ENCODE data around the gene GPRC5C.

Gene GPRC5C

DNA sequence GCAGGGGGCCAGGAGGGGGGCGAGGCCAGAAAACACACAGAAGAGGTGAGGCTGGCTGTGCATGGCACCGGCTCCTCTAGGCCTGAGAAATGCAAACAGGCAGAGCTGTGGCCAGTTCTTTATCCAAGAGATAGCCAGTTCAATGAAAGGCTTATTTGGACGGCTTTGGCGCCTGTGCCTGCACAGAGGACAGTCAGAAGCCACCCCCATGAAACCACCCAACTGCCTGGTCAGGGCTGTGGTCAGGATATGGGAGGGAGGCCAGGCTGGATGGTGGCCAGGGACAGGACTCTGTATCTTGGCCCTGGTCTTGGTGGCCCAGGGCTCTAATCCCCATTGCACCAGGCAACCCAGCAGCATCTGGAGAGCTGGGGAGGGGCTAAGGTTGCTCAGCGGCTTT lies 24.5 kb upstream of the GPRC5C start:
- no peak for DNase-seq

DNA sequence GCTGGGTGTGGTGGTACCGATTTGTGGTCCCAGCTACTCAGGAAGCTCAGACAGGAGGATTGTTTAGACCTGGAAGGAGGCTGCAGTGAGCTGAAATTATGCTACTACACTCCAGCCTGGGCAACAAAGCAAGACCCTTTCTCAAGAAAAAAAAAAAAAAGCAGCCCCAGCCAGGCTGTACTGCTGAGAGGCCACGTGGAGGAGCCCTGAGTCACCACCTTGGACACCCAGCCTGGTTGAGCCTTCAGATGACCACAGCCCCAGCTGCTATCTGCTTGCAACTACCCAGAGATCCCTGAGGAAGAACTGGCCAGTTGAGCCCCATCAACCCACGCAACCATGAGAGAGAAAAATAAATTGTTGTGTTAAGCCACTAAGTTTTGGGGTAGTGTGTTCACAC lies 23.6 kb upstream of the GPRC5C start:
- no peak for DNase-seq

DNA sequence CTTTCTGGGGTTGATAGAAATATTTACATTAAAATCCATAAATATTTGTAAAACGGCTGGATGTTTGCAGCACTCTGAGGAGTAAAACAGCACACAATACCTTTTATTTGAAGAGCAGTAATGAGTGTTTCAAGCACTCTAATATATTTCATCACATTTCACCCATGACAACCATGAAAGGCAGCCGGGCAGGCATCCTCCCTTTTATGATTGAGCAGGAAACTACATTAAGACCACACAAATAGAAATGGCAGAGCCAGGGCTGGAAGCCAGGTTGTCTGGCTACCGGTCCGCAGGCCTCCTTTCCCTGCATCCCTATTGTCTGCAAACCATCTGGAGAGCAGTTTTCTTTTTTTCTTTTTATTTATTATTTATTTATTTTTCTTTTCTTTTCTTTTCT lies 23.1 kb upstream of the GPRC5C start:
- DNase-seq = no peak

DNA sequence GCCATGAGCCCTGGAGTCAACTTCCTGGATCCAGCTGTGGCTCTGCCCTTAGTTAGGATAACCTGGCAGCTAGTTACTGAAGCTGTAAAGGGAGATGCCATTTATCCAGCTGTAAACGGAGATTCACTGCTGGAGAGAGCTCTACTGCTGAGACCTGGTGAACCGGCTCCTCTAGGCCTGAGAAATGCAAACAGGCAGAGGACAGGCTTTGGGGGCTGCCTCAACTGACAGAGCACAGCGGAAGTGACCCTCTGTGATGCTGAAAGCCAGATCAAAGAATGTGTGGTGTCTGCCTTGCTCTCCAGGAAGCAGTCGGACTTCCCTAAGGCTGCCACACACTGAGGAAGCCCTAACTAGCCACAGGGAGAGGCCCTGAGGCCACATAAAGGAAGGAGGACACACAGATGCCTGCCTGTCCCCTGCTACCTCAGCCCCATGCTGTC lies 21.9 kb upstream of the GPRC5C start:
- no peak for DNase-seq

DNA sequence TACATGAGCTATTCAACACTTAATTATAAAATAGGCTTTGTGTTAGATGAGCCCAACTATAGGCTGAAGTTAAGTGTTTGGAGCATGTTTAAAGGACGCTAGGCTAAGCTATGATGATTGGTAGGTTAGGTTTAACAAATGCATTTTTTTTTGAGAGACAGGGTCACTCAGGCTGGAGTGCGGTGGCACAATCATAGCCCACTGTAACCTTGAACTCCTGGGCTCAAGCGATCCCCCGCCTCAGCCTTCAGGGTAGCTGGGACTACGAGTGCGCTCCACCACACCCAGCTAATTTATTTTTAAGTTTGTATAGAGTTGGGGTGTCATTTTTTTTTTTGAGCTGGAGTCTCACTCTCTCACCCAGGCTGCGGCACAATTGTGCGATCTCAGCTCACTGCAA lies 19.3 kb upstream of the GPRC5C start:
- DNase-seq = no peak

DNA sequence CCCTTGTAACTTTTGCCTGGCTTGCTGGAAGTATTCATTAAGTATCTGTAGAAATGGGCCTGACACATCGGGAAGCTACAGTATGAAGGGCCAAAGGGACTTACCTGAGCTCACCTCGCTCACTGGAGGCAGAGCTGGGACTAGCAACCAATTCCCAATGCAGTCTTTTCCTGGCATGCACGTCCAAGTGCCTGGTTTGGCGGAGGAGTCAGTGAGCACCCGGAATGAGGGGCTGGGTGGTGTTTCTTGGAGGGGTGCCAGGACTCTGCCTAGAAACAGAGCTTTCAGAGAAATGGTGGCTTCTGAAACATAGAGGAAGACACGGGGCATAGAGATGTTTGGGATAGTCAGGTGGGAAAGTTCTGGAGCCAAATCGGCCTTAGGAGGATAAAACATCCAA lies 18.4 kb upstream of the GPRC5C start:
- no peak for DNase-seq

DNA sequence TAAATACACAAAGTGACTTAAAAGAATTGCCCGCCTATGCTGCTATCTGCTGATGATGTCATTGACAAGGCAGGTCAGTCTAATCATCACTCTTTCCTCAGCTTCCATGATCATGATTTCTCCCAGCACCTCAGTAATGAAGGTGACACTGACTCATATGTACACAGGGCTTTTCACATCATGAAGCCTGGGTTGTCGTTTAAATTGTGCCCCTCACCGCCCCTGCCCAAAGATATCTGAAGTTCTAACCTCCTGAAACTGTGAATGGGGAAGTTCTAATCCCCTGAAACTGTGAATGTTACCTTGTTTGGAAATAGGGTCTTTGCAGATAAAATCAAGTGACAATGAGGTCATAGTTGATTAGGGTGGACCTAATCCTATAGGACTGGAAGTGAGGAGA lies 17.4 kb upstream of the GPRC5C start:
- DNase-seq = no peak

DNA sequence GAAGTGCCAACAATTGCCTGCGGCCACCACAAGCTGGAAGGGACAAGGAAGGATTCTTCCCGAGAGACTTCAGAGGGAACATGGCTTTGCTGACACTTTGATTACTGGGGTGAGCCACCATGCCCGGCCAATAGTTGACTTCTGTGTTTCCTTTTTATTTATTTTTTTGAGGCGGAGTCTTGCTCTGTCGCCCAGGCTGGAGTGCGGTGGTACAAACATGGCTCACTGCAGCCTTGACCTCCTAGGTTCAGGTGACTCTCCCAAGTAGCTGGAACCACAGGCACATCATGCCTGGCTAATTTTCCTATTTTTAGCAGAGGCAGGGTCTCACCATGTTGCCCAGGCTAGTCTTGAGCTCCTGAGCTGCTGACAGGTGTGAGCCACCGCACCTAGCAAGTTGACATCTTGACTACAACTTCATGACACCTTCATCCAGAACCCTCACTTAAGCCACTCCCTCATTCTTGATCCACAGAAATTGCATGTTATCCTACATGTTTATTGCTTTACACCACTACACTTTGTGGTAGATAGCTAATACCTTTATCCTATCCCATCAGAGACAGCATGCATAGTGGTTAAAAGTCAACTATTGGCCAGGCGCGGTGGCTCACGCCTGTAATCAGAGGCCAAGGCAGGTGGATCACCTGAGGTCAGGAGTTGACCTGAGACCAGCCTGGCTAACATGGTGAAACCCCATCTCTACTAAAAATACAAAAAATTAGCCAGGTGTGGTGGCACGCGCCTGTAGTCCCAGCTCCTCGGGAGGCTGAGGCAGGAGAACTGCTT lies 16.1 kb upstream of the GPRC5C start:
- DNase-seq = no peak

DNA sequence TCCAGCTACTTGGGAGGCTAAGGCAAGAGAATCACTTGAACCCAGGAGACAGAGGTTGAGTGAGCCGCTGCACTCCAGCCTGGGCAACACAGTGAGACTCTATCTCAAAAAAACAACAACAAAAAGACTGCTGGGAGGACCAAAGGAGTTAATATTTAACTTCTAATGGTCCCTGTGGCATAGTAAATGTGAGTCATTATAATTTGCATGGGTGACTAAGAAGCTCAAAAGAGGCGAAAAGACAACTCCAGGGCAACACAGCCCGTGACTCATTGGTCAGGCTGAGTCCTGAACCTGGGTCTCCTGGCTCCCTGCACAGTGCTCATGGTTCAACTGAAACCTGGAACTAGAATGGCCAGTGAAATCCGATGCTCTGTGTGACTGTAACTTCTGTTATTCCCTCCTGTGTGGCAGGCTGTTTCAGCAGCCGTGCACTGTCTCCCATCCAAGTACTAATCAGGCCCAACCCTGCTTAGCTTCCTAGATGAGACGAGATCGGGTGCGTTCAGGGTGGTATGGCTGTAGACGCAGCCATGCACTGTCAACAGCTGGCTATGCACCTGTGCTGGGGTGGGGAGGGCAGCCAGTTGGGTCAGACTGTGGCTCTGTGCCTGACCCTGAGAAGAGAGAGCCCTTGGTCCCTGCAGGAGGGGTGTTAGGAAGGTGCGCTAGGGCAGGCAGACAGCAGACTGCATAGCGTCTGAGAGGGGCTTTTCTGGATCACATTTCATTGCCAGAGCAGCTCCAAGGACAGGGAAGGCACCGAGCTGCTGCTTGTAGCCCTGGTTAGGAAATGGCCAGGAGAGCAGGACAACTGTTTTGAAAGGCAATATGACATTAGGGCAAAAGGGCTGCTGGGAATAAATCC lies 14.5 kb upstream of the GPRC5C start:
- DNase-seq = no peak

DNA sequence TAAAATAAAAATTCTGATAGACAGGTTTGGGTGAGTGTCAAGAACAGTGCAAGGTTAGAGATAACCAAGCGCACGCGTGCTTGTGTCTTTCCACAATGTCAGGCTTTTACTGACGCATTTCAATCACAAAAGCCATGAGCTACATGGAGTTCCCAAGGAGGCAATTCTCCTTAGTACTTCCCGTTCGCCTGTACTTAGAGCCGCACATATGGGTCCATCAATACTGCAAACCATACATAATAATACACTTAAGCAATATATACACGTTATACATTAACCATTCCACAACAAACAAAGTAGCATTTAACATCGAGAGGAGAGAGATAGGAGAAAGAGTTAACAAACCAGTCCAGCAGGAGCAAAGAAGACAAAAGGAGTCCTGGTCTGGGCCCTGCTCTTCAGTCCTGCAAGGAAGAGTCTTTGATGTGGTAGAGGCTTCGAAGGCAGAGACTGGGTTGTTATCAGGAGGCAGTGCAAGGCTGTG lies 11.9 kb upstream of the GPRC5C start:
- no peak for DNase-seq

DNA sequence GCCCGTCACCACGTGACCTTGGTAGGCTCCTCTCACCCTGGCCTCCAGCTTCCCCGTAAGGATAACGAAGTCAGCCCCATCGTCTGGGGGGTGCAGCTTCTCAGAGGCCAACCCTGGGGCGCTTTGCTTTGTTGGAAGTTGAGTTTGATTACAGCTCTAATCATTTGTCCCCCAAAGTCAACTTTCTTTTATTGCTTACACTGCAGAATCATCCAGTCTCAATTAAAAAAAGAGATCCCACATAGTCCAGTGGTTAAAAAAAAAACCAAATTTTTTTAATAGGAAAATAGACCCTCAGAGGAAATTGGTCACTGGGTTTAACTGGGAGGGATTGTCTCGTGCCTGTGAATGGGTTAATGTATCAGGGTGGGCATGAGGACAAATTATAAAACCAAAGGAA lies 7.8 kb upstream of the GPRC5C start:
- DNase-seq = no peak

DNA sequence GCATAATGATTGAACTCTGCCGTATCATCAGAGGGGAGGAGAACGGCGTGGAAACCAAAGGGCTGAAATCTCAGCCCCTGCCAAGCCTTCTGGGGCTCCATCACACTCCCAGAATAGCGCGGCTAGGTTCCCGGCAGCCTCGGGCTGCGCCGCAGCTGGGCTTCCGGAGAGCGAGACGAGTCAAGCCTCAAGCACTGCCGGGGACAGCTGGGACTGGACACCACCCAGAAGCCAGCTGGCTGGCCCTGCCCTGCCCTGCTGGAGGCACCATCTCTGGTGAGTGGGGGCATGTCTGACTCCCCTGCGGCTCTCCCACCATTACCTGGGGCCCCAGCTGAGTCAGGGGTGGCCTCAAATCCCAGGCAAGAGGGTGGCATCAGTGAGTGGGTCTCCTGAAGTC lies 7.2 kb upstream of the GPRC5C start:
- no peak for DNase-seq

DNA sequence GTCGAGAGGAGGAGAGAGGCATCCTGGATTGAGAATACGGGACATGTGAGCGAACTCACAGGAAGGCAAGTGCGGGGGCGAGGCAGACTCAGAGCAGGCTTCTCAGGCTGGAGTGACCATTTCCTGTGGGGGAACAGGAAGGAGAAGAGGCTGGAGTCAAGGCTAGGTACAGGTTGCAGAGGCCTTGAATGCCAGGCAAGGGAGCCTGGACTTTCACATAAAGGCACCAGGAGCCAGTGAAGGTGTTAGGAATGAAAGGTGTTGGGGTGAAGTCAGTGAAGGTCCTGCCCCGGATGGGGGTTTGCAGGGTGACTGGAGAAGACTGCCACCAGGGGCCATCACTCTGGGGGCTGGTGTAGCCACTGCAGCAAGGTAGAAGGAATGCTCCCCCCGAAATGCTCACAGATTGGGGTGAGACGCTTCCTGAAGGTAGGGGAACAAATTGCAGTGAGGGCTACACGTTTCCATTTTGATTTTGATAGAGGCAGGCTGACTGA lies 5.3 kb upstream of the GPRC5C start:
- DNase-seq = no peak

DNA sequence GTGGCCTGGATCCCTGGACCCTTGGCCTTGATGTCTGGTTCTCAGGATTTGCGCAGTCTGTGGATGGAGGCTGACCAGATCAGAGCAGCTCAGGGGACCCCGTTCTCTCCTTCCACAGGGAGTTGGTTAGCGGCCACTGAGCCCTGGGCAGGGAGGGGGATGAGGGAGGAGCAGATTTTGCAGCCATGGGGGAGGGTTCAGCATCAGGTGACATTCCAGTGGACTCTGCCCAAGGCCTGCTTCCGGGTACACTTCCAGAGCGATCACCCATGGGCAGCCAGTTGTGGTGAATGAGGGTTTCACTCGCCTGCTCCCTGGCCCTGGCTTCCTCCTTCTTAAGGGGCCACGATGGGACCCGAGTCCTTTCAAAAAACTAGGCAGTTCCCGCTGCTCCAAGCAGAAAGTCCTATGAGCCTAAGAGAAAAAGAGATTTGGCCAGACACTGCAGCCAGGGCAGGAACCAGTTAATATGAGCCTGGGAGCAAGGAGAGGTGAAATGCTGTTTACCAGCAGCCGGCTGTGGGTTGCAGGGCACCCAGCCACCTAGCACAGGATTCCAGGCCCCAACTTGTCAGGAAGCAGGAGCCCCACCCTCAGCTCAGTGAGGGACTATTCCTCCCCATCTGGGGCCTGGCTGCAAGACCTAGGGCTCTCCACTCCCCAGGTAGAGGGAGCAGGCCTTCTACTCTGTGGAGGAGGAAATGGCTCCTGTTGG lies 4.7 kb upstream of the GPRC5C start:
- DNase-seq = no peak

DNA sequence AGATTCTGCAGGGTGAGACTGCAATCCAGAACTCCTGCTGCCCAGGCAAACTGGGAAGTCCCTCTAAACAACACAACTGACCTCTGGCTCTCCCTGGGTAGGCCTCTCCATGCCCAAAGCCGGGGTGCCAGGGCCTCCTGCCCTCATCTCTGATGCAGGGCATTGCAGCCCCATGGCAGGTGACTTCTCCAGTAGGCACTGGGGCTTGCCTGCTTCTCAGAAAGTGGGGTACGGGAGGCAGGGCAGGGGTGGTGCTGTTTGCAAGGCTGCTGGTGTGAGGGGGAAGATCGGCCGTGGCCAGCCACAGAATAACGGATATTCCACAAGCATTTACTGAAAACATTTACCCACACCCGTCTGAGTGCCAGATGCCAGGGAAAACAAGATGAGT lies 4.1 kb upstream of the GPRC5C start:
- no peak for DNase-seq

DNA sequence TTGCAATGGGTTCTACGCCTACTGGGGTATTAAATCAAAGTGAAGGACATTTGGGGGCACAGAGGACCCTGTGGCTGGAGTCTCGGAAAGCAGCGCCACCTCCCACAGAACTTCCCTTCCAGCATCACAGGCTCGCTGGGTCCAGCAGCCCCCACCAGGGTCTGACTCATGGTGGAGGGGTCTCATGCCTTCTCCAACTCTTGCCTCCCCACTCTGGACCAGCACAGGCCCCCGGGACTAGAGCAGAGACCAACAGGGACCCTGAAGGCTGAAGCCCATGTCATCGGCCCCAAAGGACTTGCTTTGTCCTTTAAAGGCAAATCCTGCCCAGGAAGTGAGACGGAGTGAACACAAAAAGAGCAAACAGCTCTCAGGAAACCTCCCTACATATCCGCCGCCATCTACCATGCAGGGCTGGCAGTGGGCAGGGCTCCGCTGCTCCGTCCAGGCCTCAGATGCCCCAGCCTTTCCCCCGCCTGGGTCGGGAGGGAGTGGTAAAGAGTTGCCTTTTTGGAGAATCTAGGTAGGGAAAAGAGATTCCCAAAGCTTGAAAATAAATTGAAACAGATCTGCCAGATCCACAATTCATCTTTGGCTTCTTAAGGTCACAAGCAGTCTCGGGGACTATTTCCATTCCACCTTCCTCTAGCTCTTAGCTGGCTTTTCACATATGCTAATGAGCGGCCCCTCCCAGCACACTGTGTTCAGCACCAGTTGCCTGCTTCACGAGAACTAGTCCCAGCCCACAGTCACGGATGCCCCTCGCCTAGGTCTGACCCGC lies 2.1 kb upstream of the GPRC5C start:
- DNase-seq = no peak

DNA sequence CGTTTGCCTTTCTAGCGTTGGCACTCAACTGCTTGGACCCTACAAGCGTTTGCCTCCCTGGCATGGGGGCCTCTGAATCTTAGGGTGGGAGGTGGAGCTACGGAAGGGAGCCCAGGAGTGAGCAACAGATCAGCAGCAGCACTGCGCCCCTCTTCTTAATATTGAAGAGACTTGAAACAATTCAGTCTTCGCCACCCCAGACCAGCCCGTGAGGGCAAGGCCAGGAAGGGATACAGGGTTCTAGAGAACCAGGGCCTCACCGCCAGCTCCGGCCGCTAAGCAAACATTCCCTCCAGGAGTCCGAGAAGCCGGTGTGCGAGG lies 1.5 kb upstream of the GPRC5C start:
- no peak for DNase-seq

DNA sequence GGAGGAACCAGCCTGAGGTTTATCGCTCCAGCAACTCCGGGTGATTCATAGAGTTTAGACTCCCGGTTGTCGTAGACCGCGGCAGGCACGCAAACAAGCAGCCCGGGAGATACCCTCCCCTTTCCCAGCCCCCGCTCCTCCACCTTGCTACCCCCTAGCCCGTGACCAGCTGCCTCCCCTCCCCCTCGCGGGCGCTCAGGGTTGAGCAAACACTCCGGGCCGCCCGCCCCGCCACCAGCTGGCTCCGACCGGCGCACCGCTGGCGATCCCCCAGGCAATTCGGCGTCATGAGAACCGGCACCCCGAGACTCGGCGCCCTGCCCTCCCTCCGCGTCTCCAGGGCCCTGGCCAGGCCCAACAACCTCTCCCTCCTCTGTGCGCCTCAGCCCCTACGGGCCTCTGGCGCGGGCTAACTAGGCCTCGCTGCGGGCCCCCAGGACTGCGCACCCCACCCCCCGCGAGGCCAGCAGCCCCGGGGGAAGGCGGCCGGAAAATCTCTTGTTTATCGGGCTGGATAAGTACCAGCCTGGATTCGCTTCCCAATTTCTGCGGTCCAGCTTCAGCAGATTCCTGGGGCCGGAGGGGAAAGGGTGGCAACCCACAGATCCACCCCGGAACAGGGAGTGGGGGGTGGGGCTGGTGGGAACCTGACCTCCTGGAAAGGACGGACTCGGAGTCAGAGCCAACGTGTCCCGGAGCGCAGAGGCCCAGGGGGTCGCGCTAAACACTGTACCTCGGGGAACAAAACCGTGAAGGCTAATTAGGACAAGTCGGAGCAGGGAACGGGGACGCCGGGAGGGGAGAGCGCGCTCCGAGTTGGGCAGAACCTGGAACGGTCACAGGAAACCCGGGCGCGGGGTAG lies 951 bp upstream of the GPRC5C start:
- DNase-seq = no peak

DNA sequence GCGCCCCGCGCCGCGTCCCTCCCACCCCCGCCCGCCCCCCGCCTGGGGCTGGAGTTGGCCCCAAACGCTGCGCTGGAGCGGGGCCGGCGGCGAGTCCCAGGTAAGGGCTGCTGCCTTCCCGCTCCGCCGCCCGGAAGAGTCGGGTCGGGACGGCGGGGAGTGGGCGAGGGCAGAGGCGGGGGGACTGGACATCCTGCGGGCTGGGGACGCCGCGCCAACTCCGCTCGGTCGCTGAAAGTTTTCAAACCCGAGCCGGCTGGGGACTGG lies 469 bp downstream of the GPRC5C start:
- no peak for DNase-seq

DNA sequence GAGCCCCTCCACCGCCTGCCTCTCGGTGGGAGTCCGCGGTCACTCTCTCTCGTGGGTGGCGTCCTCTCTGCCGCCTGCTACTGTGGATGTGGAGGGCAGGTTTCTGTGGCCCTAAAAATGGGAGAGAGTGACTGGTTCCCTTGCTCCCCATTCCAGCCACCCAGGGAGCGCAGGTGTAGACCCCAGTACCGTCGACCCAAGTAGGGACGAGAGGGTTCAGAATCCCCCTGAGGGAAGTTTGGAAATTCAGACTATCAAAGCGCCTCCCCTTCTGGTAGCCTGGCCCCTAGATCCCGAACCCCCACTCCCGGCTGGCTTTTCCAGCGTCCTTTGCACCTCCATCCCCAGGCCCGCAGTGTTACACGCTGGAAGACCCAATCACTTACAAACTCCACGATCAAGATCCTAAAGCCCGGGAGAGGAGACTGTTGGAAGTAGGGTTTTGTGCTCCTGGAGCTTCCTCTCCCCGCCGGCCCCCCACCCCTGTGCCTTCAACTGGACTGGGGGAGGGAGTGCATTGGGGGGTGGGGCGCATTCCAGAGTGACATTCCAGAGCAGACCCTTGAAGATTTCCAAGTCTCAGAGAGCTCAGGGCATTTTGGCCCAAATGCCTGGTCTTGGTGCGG lies 991 bp downstream of the GPRC5C start:
- no peak for DNase-seq

DNA sequence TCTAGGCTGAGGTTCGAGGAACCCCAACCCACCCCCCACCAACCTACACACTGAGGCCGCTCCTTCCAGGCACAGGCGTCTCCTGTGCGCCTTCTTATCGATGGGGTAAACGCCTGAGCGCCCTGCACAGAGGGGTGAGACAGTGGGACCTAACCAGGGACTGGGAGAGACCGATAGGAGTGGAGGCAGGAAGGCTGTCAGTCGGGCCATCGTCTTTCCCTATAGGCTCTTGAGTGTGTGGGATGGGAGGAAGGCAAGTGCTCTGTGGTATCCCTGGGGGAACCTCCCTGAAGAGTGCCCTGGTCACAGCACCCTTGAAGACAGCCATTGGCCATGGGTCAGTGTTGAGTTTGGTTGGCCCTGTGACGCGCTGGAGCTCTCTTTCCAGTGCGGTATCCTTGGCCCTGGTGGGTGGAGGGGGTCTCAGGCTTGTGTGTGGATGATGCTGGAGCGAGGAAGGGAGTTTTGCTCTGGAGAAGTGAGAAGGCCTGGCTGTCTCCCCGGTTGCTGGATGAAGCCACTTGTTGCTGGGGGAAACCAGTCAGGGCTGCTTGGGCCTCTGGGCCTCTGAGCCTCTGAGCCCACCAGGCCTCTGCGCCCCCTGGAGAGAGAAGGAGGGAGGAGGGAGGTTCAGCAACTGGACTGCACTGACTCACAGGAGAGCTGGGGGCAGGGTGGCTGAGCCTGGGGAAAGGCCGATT lies 1.7 kb downstream of the GPRC5C start:
- DNase-seq = no peak

Data from effector CD4-positive, alpha-beta T cell (primary cell).